DMS153 (cell line): Measurements from ENCODE around the gene FREY1.
"Not testable (repeated sequence)": the region's sequence is repeated elsewhere in the genome, so short reads cannot be mapped to it uniquely, and the experiment has no call there.

Experiments used
- DNase-seq: peaks from one replicate; lab custom pipeline; 2025; lab: John Stamatoyannopoulos, UW

The FREY1 gene

DNA sequence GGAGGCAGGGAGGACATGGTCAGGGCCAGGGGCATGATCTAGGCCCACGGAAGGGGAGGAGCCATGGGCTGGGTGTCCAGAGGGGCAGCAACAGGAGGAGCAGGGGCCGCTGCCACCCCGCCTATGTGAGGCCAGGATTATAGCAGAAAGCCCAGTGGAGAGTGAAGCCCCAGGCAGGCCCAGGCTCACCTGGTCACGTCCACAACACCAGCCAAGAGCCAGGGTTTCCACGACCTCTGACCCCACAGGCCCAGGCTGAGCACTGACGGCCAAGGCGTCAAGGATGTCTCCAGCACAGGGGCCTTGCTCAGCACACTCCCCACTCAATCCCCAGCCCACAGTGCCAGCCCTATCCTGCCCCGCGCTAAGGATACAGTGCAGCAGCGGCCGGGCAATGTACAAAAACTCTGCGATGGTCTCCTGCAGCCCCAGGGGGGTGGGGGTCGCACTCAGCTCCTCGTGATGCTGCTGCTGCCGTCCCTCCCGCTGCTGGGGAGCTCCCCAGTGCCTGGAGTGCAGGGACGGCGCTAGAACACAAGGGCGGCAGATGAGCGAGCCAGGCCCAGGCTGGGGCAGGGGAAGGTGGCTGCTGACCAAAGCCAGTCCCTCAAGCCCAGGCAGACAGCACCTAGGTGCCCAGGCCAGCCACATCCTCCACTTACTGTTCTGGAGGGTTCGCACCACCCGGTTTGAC lies 7.0 kb upstream of the FREY1 start:
- DNase-seq = no peak

DNA sequence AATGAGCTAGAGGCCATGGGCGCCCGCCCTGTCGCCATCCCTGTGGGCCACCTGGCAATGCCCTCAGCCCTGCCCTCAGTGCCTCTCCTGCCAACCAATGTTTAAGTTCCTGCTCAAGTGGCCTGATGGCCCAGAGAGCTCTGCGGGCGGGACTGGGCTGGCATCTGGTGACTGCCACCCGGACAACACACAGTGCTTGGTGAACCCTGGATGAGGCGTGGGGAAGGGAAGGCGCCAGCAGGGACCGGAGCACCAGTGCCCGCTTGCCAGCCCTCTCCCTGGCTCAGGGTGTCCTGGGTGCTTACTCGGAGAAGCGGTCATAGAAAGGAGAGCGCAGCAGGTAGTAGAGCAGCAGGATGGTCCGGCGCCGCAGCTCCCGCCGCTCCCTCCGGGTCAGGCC lies 6.4 kb upstream of the FREY1 start:
- no peak for DNase-seq

- no peak for DNase-seq
Observed at GRCh38 chr11:45910623-45911022, 3.6 kb upstream of the FREY1 start.

GRCh38 chr11:45909594-45910475 lies 2.8 kb upstream of the FREY1 start:
- no peak for DNase-seq

GRCh38 chr11:45907911-45908370 lies 870 bp upstream of the FREY1 start:
- no peak for DNase-seq

GRCh38 chr11:45906096-45906682 lies 882 bp downstream of the FREY1 start:
- DNase-seq = no peak

GRCh38 chr11:45905576-45905975 lies 1.5 kb downstream of the FREY1 start:
- not testable (repeated sequence) for DNase-seq

DNA sequence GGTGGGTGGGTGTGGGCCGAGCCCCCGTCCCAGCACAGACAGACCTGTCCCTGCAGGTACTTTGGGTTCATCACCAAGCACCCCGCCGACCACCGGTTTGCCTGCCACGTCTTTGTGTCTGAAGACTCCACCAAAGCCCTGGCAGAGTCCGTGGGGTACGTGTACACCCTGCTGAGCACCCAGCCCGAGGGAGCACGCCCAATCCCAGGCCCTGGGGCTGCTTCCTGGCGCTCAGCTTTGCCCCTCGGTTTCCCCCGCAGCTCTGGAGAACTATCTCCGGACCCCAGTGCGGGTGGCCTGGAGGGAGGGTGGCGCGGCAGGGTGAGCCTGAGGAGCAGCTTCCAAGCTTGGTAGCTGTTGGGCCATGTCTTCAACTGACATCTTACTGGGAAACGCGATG lies 2.0 kb downstream of the FREY1 start:
- DNase-seq = no peak

- DNase-seq = no peak
Observed at GRCh38 chr11:45904309-45904915, 2.7 kb downstream of the FREY1 start.

GRCh38 chr11:45902452-45903380 lies 4.4 kb downstream of the FREY1 start:
- no peak for DNase-seq

DNA sequence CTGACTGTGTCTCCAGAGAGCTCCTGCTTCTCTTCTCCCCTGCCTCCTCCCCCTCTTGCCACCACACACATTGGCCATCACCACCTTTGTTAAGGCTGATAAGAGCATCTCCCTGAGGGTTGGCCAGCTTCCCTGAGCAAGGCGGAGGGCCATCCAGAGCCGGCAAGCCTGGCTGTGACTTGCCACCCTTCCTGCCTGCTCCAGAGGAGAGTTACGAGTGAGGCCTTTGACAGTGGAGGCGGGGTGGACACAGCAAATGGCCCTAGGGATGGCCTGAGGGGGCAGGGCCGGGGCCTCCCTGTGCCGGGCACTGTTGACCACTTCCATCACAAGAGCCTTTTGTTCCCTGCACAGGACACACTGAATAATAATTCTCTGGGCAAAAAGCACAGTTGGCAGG lies 5.4 kb downstream of the FREY1 start:
- no peak for DNase-seq

DNA sequence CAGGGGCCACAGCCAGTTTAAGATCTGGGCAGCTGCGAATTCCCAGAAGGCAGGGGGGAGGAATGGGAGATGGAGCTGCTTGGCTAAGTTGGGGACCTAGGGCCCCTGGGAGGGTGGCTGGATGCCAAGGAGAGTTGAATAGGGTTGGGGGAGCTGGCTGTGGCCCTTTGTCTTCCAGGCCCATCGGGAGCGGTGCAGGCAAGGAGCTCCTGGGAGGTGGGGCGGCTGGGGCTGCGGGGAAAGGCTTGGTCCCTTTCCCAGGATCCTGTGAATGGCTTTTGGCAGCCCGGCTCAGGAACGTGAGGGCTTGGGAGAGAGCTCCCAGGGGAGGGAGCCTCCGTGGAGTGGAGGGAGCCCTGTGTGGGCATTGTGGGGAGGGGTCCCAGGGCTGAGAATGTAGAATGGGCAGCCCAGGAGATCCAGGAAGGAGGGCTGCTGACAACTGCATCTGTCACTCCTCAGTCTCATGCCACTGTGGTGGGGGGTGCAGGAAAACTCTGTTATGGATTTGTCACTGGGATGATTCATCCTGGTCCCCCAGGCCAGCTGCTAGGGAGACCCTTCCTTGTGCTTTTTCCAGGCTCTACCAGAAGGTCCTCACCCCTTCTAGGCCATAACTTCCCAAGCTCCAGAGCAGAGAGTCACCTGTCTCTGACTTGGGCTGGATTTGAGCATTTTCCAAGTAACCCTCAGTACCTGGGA lies 6.0 kb downstream of the FREY1 start:
- DNase-seq = no peak

DNA sequence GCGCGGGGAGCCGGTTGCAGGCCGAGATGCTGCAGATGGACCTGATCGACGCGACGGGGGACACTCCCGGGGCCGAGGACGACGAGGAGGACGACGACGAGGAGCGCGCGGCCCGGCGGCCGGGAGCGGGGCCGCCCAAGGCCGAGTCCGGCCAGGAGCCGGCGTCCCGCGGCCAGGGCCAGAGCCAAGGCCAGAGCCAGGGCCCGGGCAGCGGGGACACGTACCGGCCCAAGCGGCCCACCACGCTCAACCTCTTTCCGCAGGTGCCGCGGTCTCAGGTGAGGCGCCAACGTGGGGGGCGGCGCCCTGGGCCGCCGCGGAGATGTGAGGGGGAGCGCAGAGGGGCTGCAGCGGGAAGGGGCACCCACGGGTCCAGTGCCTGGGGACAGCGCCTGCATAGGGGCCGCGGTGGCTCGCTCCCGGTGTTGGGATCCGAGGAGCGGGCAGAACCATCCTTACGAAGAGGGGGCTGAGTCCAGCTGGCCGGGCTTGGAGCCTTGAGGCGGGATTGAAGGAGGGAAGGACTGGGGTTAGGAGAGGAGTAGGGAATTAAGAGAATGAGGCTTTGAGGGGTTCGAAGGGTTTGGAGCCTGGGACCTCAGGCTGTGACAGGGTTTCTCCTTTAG lies 6.8 kb downstream of the FREY1 start:
- DNase-seq = not testable (repeated sequence)

DNA sequence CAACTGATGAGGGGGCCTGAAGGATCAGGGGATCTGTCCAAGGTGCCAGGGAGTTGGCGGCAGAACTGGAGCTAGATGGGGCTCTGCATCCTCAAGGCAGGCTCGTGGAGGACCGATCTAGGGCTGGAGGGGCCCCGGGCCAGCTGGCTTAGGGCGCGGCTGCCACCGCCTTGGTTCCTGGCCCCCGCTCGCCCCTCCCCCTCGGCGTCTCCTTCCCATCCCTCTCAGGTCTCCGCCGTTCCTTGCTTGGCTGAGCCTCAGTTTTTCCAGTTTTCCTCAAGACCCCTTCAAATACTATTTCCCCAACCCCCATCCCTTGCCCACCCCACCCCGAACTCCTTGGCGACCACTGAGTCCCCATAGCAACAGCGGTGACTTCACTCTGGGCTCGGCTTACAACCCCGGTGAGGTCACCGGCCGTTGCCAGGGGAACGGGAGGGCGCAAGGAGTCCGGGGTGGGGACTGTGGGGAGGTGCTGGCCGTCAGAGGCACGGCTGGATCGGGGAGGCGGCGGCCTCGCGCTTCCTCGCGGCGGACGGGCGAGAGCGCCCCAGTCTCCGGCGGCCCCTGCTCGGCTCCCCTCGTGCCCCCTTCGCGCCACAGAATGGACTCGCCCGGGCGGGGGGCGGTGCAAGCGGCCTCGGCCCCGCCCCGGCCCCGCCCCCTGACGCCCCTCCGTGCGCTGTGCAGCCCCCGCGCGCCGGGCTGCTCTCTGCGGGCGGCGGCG lies 7.5 kb downstream of the FREY1 start:
- peak; percentile 83 for DNase-seq

DNA sequence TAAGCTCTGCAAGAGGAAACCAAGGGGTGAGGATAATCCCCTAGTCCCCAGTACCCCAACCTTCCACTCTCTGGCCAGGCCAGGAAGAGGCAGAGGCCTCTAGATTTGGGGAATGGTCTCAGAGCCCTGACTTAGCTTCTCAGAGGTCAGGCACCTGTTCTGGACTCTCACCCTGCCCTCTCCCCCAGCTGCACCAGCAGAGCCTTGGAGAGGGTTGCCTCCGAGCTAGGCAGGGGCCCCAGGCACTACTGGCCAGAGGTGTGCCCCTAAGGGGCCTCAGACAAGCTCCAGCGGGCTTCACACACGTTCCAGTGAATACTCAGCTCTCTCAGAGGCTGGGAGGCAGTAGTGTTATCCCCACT lies 8.0 kb downstream of the FREY1 start:
- no peak for DNase-seq

DNA sequence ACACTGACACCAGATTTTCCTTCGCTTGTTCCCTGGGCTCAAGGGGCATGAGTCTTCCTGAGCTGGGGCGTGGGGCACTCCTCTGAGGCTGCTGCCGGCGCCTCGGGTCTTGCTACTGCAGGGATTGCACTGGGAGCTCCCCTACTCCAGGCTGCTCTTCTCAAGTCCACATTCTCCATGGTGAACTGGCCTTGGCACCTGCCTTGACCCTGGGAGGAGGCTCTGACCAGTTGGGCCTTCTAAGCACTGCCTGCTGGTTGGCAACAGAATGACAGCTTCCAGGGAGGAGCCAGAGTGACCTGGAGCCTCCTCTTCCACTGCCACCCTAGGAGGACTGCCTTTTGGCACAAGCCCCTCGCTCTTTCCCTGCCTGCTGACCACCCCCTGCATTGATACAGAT lies 9.5 kb downstream of the FREY1 start:
- DNase-seq = no peak

DNA sequence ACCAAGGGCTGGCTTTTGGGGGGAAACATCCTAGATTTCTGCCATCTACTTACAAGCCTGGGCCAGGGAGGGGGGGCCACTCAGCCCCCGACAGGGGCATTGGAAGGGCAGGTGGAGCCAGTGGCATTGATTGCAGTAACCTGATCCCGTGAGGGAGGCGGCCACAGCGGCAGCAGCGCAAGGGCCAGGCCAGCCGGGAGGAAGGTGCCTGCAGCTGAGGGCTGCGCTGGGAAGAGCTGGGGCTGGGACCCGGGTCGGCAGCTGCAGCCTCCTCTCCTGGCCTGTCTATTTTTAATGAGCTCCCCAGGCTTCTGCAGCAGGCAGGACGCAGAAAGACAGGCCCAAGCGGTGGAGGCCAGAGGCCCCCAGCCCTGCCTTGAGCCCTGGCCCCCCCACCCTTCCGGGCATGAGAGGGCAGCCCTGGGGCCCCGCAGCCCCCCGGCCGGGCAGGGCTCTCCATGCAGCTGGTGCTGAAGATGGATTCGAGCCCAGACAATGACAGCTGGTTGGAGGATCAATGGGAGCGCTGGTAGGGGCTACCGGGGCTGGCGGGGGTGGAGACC lies 10.6 kb downstream of the FREY1 start:
- peak; percentile 73 for DNase-seq

DNA sequence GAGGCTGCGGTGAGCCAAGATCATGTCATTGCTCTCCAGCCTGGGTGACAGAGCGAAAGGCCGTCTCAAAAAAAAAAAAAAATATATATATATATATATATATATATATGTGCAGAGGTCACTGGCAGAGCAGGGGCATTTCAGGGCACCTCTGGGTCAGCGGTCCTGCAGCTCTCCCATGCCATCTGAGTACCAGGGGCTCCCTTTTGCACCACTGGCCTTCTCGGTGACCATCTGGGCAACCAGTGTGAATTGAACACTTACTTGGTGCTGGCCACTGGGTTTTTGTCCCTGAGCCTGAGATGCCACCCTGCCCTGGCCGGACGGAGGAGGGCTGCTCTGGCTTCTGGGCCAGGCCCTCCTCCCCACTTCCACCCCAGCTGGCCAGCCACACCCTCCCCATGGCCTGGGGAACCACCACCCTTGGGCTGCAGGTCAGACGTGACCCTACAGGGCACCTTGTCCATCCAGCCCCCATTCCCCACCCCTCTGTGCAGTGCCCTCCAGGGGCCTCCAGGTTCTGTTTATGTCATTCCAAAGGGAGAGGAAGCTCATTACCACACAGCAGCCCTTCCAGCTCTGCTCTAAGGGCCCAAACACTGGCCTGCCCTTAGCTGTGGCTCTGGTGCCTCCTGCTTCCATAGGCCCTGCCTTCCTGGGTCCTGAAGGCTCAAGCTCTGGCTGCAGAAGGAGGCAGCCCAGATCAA lies 11.4 kb downstream of the FREY1 start:
- DNase-seq = no peak
